Cardiac septum (tissue), 1 donor: ENCODE data around the gene ARHGAP21. TPM values are rescaled to one million over a fixed set of nuclear protein-coding genes. Genes with fewer than 3 reads are reported as not detected.

Experiments
- DNase-seq: peaks from one replicate; pipeline ENCODE4 v3.0.0-alpha.2; 2020; ENCODE audit warnings: low spot score
- intact Hi-C: fragments of 100-400 bp; cut with DNase I; formaldehyde crosslinking; loops from one replicate; pipeline ENCODE4 v1.14.0; 2022
- total RNA-seq: library from RNA; stranded (reverse); fragmentation: NEBNext Ultra II Directional; extraction: Animal tissue kit (Norgen Biotek cat#: 25700); gene quantifications from one replicate; pipeline ENCODE4 v1.2.1, GENCODE V29; 2021
- donor health status: DM: no; HTN: no; CAD: no.

ARHGAP21 gene
- total RNA-seq, 1 donor from 2014 or later = 56.4 TPM

- intact Hi-C loops = no loop called here
- DNase-seq = no peak
These were observed 125.7 kb downstream of the ARHGAP21 start for GRCh38 chr10:24597961-24598360.

GRCh38 chr10:24597426-24597825, 126.3 kb downstream of the ARHGAP21 start:
- DNase-seq = no peak

GRCh38 chr10:24596217-24596930, 127.3 kb downstream of the ARHGAP21 start:
- no peak for DNase-seq
- intact Hi-C loops = no loop called here

More at GRCh38 chr10:24597426-24597825, 126.3 kb downstream of the ARHGAP21 start:
- intact Hi-C loops = no loop called here

GRCh38 chr10:24590697-24591457, 132.8 kb downstream of the ARHGAP21 start:
- intact Hi-C loops = no loop called here
- DNase-seq = no peak

GRCh38 chr10:24589265-24589664, 134.4 kb downstream of the ARHGAP21 start:
- intact Hi-C loops = no loop called here

GRCh38 chr10:24579906-24580305, 143.8 kb downstream of the ARHGAP21 start:
- no peak for DNase-seq

More at GRCh38 chr10:24589265-24589664, 134.4 kb downstream of the ARHGAP21 start:
- DNase-seq = no peak

GRCh38 chr10:24579448-24579847, 144.2 kb downstream of the ARHGAP21 start:
- no peak for DNase-seq
- intact Hi-C loops = no loop called here

More at GRCh38 chr10:24579906-24580305, 143.8 kb downstream of the ARHGAP21 start:
- intact Hi-C loops = no loop called here

- no peak for DNase-seq
- intact Hi-C loops = no loop called here
These were observed 148.1 kb downstream of the ARHGAP21 start for GRCh38 chr10:24575481-24576002.

GRCh38 chr10:24574578-24575155, 149.0 kb downstream of the ARHGAP21 start:
- intact Hi-C loops = no loop called here

GRCh38 chr10:24574161-24574560, 149.5 kb downstream of the ARHGAP21 start:
- no peak for DNase-seq
- intact Hi-C loops = no loop called here

More at GRCh38 chr10:24574578-24575155, 149.0 kb downstream of the ARHGAP21 start:
- DNase-seq = no peak

GRCh38 chr10:24571870-24572450, 151.7 kb downstream of the ARHGAP21 start:
- intact Hi-C loops = no loop called here
- no peak for DNase-seq

- DNase-seq = no peak
- intact Hi-C loops = no loop called here
These were observed 152.8 kb downstream of the ARHGAP21 start for GRCh38 chr10:24570658-24571426.

- DNase-seq = no peak
- intact Hi-C loops = no loop called here
These were observed 153.6 kb downstream of the ARHGAP21 start for GRCh38 chr10:24569828-24570657.

GRCh38 chr10:24569330-24569796, 154.3 kb downstream of the ARHGAP21 start:
- intact Hi-C loops = no loop called here
- no peak for DNase-seq

- intact Hi-C loops = no loop called here
- no peak for DNase-seq
These were observed 155.6 kb downstream of the ARHGAP21 start for GRCh38 chr10:24568042-24568441.

- no peak for DNase-seq
- intact Hi-C loops = no loop called here
These were observed 162.2 kb downstream of the ARHGAP21 start for GRCh38 chr10:24561453-24561852.

GRCh38 chr10:24556750-24557742, 166.6 kb downstream of the ARHGAP21 start:
- intact Hi-C loops = no loop called here
- no peak for DNase-seq
